ENCODE results near the gene OSBPL10.

DNA sequence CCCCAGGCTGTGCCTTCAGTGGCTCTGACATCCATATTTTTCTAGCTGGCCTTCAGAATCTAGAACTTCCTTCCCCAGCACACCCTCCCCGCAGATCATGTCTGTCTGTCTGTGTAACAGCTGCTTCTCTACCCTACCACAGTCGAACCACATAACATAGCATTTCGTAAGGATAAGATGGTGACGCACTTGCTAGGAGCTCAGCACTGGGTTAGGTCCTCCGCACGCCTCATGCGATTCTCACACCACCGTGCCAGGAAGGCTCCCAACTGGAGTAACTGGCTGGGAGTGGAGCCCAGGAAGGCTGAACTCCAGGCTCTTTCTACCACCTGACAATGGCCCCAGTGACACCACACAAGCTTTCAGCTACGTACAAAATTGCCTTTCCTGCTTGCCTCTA is 279.8 kb downstream of the OSBPL10 start:
- no peak for TF ChIP-seq POLR2A (IDR thresholded peaks at IDR 0.05)
- TF ChIP-seq, protein P1, sequence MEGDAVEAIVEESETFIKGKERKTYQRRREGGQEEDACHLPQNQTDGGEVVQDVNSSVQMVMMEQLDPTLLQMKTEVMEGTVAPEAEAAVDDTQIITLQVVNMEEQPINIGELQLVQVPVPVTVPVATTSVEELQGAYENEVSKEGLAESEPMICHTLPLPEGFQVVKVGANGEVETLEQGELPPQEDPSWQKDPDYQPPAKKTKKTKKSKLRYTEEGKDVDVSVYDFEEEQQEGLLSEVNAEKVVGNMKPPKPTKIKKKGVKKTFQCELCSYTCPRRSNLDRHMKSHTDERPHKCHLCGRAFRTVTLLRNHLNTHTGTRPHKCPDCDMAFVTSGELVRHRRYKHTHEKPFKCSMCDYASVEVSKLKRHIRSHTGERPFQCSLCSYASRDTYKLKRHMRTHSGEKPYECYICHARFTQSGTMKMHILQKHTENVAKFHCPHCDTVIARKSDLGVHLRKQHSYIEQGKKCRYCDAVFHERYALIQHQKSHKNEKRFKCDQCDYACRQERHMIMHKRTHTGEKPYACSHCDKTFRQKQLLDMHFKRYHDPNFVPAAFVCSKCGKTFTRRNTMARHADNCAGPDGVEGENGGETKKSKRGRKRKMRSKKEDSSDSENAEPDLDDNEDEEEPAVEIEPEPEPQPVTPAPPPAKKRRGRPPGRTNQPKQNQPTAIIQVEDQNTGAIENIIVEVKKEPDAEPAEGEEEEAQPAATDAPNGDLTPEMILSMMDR (IDR thresholded peaks at IDR 0.05), result no peak
- TF ChIP-seq POLR2AphosphoS5 (IDR thresholded peaks at IDR 0.05), result no peak
- TF ChIP-seq EP300 (IDR thresholded peaks at IDR 0.05), result no peak
